ENCODE results near the gene PADI1. TPM values are rescaled to one million over a fixed set of nuclear protein-coding genes. Genes with fewer than 3 reads are reported as not detected.
"Not testable (repeated sequence)": the region's sequence is repeated elsewhere in the genome, so short reads cannot be mapped to it uniquely, and the experiment has no call there.

Gene PADI1
- total RNA-seq, 1 donor from 2014 or later, result 0.70 TPM

DNA sequence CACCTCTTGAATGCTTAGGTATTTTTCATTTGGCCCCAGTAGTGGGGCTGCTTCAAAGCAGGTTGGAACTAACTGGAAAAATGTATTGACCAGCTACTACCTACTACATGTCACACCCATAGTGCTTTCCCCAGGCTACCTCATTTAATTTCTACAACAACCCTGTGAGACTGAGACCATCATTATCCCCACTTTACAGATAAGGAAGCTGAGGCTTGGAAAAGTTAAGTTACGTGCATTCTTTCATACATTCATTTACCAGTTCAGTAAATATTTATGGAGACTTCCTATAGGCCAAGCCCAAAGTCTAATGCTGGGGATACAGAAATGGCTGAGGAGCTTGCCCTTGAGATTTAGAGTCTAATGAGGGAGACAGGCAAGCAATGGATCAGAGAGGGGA, 29.5 kb downstream of the PADI1 start:
- H3K36me3 Mint-ChIP-seq (ENCODE audit: low read depth), result no peaks in the 10 kb centered on the region
- H3K27ac Mint-ChIP-seq (ENCODE audit: unreplicated experiment), result peak overlapping the region; percentile 96
- TF ChIP-seq, protein P1, sequence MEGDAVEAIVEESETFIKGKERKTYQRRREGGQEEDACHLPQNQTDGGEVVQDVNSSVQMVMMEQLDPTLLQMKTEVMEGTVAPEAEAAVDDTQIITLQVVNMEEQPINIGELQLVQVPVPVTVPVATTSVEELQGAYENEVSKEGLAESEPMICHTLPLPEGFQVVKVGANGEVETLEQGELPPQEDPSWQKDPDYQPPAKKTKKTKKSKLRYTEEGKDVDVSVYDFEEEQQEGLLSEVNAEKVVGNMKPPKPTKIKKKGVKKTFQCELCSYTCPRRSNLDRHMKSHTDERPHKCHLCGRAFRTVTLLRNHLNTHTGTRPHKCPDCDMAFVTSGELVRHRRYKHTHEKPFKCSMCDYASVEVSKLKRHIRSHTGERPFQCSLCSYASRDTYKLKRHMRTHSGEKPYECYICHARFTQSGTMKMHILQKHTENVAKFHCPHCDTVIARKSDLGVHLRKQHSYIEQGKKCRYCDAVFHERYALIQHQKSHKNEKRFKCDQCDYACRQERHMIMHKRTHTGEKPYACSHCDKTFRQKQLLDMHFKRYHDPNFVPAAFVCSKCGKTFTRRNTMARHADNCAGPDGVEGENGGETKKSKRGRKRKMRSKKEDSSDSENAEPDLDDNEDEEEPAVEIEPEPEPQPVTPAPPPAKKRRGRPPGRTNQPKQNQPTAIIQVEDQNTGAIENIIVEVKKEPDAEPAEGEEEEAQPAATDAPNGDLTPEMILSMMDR (IDR thresholded peaks at IDR 0.05), result no peak
- H3K9me3 Mint-ChIP-seq (ENCODE audit: low read depth), result no peaks in the 10 kb centered on the region
- no peaks in the 10 kb centered on the region for H3K27me3 Mint-ChIP-seq (ENCODE audit: low read depth)
- no peak overlapping the region for H3K4me3 Mint-ChIP-seq (ENCODE audit: unreplicated experiment)
- DNase-seq (ENCODE audit: low spot score), result no peak
- H3K4me1 Mint-ChIP-seq (ENCODE audit: low read depth), result peaks cover 43% of the 10 kb centered on the region

DNA sequence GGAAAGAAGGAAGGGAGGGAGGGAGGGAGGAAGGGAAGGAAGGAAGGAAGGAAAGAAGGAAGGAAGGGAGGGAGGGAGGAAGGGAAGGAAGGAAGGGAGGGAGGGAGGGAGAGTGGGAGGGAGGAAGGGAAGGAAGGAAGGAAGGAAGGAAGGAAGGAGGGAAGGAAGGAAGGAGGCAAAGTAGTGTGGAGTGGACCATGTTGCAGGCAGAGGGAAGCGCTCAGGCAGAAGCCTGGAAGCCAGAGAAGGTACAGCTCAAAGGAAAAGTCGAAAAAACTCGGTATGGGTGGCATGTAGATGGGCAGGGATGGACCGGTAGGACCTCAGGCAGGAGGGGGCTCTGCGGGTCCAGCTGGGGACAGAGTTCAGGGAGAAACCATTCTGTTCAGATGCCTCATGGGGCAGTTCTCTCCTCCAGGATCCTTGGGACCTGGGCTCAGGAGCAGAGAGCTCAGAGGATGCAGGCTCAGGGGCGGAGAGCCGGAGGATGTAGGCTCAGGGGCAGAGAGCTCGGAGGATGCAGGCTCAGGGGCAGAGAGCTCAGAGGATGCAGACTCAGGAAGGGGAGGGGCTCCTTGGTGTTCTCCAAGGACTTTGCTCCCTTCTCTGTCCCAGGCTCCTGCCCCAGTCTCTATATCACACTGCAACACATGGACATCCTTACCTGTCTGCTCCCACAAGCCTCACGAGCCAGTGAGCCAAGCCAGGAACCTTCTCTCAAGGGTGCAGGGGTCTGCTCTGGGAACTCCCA, 30.4 kb downstream of the PADI1 start:
- Mint-ChIP-seq H3K27me3 (ENCODE audit: low read depth) (no peaks in the 10 kb centered on the region), H3K4me1 (ENCODE audit: low read depth) (peaks cover 43% of the 10 kb centered on the region), H3K36me3 (ENCODE audit: low read depth) (no peaks in the 10 kb centered on the region), H3K9me3 (ENCODE audit: low read depth) (no peaks in the 10 kb centered on the region), H3K27ac (ENCODE audit: unreplicated experiment) (peak overlapping the region; percentile 34), H3K4me3 (ENCODE audit: unreplicated experiment) (no peak overlapping the region)
- DNase-seq (ENCODE audit: low spot score), result no peak
- TF ChIP-seq, protein P1 (IDR thresholded peaks at IDR 0.05), result no peak

DNA sequence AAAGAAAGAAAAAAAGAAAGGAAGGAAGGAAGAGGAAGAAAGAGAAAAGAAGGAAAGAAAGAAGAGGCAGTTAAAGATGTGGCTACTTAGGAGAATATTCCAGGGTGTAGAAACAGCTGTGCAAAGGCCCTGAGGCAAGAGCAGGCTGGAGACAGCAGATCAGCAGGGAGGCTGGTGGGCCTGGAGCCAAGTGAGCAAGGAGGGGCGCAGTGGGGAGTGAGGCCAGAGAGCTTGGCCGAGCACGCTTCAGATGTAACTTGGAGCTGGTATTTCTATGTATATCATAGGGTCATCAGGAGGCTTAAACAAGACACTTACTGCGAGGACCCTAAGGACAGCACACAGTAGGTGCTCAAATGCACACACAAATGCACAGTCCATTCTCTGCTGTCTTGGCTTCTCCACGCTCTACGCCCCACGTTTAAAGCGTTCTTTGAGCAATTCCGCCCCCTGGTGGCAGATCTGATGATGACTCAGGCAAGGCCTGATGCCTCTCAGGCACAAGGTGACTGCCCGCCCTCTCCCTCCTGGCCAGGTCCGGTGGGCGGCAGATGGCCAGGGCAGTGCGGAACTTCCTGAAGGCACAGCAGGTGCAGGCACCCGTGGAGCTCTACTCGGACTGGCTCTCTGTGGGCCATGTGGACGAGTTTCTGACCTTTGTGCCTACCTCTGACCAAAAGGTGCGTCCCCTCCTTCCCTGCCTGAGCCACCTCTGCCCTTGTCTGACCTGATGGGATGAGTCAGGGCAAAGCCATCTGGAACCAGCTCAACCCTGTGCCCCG, 32.0 kb downstream of the PADI1 start:
- Mint-ChIP-seq H3K27ac (ENCODE audit: unreplicated experiment) (peak overlapping the region; percentile 36), H3K36me3 (ENCODE audit: low read depth) (no peaks in the 10 kb centered on the region), H3K4me1 (ENCODE audit: low read depth) (peaks cover 49% of the 10 kb centered on the region), H3K9me3 (ENCODE audit: low read depth) (no peaks in the 10 kb centered on the region), H3K4me3 (ENCODE audit: unreplicated experiment) (no peak overlapping the region), H3K27me3 (ENCODE audit: low read depth) (no peaks in the 10 kb centered on the region)
- TF ChIP-seq, protein P1 (IDR thresholded peaks at IDR 0.05), result peak; percentile 98
- DNase-seq (ENCODE audit: low spot score), result no peak

DNA sequence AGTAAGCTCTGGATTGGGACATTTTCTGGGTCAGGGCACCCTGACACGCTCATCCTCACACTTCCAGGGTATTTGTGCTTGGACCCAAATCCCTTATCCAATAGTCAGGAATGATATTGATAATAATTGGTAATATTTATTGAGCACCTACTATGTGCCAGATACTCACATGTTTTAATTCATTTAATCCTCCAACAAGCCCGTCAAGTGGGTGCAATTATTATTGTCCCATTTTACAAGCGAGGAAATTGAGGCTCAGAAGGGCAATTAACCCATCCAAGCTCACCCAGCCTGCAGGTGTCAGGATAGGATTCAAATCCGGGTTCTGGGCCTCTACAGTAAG, 32.6 kb downstream of the PADI1 start:
- TF ChIP-seq, protein P1 (IDR thresholded peaks at IDR 0.05), result no peak
- H3K9me3 Mint-ChIP-seq (ENCODE audit: low read depth), result no peaks in the 10 kb centered on the region
- no peak for DNase-seq (ENCODE audit: low spot score)
- H3K4me1 Mint-ChIP-seq (ENCODE audit: low read depth), result peaks cover 44% of the 10 kb centered on the region
- H3K27me3 Mint-ChIP-seq (ENCODE audit: low read depth), result no peaks in the 10 kb centered on the region
- H3K27ac Mint-ChIP-seq (ENCODE audit: unreplicated experiment), result no peak overlapping the region
- H3K4me3 Mint-ChIP-seq (ENCODE audit: unreplicated experiment), result no peak overlapping the region
- H3K36me3 Mint-ChIP-seq (ENCODE audit: low read depth), result no peaks in the 10 kb centered on the region

DNA sequence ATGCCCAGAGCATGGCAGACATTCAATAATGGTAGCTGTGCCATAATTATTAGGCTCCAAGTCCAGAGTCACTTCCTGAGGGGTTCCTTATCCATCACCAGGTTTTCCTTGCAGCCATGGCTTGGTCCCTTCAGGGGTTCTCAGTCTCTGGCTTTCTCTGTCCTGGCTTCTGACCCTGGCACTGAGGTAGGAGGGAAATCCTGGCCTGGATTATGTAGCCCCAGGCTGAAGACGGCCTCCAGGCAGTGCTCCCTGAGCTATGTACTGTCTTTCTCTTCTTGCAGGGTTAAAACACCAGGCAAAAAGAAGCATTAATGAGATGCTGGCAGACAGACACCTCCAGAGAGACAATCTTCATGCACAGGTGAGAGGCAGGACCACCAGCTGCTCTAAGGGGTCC, 34.5 kb downstream of the PADI1 start:
- Mint-ChIP-seq H3K27ac (ENCODE audit: unreplicated experiment) (no peak overlapping the region), H3K27me3 (ENCODE audit: low read depth) (no peaks in the 10 kb centered on the region), H3K36me3 (ENCODE audit: low read depth) (no peaks in the 10 kb centered on the region), H3K4me1 (ENCODE audit: low read depth) (peaks cover 26% of the 10 kb centered on the region), H3K4me3 (ENCODE audit: unreplicated experiment) (no peak overlapping the region), H3K9me3 (ENCODE audit: low read depth) (no peaks in the 10 kb centered on the region)
- DNase-seq (ENCODE audit: low spot score), result peak; percentile 57
- TF ChIP-seq, protein P1 (IDR thresholded peaks at IDR 0.05), result no peak

DNA sequence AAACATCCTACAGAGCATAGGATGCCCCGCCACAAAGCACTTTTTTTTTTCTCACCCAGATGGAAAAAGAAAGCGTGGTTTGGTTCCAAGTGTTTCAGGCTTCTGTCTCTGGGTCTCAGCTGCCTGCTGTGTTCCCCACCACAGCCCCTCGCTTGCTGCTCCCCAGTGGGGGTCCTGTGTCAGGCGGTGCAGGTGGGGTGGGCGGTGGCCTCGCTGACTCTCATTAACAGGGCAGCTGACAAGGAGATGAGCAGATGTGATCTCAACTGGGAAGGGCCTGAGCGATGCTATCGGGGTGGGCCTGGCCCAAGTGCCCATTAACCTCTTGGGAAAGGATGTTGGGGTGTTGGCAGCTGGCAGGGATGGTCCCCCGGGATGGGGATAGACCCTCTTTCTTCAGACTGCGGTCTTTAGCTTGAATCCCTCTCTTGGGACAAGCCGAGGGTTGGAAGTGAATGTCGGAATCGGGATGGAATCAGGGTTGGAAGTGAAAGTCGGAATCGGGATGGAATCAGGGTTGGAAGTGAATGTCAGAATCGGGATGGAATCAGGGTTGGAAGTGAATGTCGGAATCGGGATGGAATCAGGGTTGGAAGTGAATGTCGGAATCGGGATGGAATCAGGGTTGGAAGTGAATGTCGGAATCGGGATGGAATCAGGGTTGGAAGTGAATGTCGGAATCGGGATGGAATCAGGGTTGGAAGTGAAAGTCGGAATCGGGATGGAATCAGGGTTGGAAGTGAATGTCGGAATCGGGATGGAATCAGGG, 36.3 kb downstream of the PADI1 start:
- DNase-seq (ENCODE audit: low spot score), result peak; percentile 63
- H3K9me3 Mint-ChIP-seq (ENCODE audit: low read depth); H3K27me3 Mint-ChIP-seq (ENCODE audit: low read depth); H3K4me3 Mint-ChIP-seq (ENCODE audit: unreplicated experiment); H3K27ac Mint-ChIP-seq (ENCODE audit: unreplicated experiment); H3K36me3 Mint-ChIP-seq (ENCODE audit: low read depth): not testable (repeated sequence)
- H3K4me1 Mint-ChIP-seq (ENCODE audit: low read depth), result peaks cover 26% of the 10 kb centered on the region

DNA sequence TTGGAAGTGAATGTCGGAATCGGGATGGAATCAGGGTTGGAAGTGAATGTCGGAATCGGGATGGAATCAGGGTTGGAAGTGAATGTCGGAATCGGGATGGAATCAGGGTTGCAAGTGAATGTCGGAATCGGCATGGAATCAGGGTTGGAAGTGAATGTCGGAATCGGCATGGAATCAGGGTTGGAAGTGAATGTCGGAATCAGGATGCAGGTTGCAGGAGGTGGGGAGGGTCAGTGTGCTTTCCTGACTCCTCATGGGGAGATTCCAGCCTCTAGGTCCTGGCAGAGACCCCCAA, 36.8 kb downstream of the PADI1 start:
- not testable (repeated sequence) for H3K4me3 Mint-ChIP-seq (ENCODE audit: unreplicated experiment); DNase-seq (ENCODE audit: low spot score); H3K9me3 Mint-ChIP-seq (ENCODE audit: low read depth); H3K27ac Mint-ChIP-seq (ENCODE audit: unreplicated experiment); H3K36me3 Mint-ChIP-seq (ENCODE audit: low read depth); H3K27me3 Mint-ChIP-seq (ENCODE audit: low read depth)
- H3K4me1 Mint-ChIP-seq (ENCODE audit: low read depth), result peaks cover 23% of the 10 kb centered on the region

All from chondrocyte (in vitro differentiated cells).